HG03439 (cell line): ENCODE data around the gene BTG1.

Source experiments
- ATAC-seq: cut with Tn5 transposase; IDR thresholded peaks from one replicate; pipeline ENCODE4 v1.9.1; 2021; ENCODE audit warnings: mild to moderate bottlenecking, moderate library complexity; ENCODE audit not compliant: unreplicated experiment

Gene BTG1, protein sequence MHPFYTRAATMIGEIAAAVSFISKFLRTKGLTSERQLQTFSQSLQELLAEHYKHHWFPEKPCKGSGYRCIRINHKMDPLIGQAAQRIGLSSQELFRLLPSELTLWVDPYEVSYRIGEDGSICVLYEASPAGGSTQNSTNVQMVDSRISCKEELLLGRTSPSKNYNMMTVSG

DNA sequence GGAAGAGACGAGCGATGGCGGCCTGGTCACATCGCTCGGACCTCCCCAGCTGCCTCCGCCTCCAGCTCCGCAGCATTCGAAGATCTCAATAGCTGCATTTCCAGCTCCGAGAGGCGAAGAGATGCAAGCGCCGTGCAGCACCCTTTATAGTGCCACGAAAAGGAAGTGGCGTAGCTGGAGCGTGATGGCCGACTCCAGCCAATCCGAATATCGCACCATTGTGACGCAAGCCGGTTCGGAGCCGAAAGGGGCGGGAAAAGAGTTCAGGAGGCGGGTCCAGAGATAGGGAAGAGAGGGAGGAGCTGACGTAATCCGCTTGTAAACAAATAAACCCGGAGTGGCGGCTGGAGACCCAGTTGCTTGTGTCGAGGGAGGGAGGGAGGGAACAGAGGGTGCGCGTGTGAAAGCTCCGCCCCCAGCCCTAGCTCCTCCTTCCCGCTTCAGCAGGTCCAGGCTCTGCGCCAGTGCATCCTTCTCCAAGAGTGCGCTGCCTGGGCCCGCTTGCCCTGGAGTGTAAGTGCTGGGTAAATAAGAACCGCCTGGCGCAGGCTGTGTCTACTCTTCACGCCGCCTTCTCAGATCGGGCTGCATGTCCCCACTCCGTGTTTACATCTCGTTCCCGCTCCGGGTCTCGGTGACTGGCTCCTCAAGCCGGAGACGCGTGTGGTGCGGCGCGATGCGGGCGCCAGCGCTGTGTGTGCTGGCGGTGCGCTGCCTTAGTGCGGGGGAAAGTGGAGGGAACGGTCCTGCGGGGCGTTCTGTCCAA, at the start of gene BTG1:
Gene BTG1 (minus strand): TSS at position 116 of the 766 bp plus-strand sequence. CDS start 311 bp downstream, outside the sequence.
- ATAC-seq: peak; percentile 74

- no peak for ATAC-seq
These were observed 48.9 kb upstream of the BTG1 start for GRCh38 chr12:92194561-92194960.

GRCh38 chr12:92193846-92194245, 48.2 kb upstream of the BTG1 start:
- ATAC-seq: no peak

DNA sequence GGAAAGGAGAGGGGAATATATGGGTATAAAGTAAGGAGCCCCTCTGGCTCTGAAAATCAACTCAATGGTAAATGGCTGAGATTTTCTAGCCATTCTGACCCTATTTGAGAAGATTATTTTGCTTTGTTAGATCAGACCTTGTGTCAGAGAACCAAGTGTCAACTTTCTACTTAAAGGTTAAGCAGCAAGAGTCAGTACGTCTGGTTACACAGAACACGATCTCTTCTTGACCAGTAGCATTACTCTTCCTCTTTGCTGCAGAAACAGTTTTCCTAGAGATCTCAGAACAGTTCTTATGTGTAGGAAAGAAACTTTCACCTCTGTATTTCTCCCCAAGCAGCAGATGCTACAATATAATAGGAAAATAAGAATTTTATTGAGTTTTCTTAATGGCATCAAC, 47.4 kb upstream of the BTG1 start:
- ATAC-seq: no peak

DNA sequence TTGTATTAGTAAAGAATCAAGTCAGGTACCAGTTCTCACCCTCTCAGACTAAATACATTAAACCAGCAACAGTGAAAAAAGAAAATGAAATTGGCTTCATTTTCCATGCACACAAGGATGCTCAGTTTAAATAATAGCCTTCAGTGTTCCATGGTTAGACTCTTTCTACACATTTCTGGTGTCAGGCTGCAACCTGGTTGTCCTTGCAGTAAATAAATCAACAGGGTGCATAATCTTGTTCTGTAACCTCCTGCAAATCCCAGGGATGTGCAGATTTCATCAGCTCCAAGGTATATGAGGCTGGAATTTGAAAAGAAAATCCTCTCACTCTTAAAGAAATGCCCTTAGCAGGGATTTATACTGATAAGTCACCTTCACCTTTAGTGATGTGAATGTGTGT, 46.7 kb upstream of the BTG1 start:
- no peak for ATAC-seq

- ATAC-seq: no peak
These were observed 45.4 kb upstream of the BTG1 start for GRCh38 chr12:92191061-92191460.

DNA sequence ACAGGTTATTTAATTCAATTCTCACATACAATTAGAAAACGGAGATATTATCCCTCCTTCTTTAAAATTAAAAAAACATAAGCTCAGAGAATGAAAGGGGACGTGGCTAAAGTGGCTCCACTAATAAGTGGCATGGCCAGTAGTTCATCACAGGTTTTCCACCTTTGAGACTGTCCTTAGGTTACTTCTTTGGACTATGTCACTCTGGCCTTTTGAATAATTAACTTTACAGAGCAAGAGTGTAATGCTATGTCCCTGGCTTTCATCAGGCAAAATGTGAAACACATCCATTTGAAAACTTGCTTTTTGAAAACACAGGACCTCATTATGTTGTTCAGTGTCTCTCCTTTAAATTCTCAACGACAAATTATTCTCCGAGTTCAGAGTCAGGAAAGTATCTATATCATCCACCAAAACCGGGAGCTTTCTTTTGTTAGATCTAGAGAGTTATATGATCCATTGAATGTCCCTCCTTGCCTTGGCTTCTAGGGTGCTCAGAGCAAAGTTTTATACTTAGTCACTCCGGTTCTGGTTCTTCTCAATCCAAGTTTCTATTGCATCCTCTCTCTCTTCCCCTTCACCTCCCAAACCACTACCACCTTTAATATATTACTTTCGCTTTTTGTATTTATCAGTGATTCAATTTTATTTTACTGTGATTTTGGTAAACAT, 43.0 kb upstream of the BTG1 start:
- no peak for ATAC-seq

GRCh38 chr12:92186038-92186470, 40.4 kb upstream of the BTG1 start:
- ATAC-seq: no peak

DNA sequence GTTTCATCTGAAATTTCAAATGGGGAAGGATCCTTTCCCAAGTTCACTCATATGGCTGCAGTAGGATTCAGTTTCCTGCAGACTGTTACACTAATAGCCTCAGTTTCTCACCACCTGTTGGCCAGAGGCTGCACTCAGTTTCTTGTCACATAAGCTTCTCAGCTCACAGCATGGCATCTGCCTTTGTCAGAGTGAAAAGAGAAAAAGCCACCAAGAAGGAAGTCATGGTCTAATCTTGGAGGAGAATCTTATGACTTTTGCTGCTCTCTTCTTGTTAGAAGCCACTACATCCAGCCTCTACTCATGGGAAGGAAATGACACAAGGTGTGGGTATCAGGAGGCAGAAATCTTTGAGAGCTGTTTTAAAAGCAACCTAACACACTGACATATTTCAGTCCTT, 39.4 kb upstream of the BTG1 start:
- peak; percentile 59 for ATAC-seq

- ATAC-seq: no peak
These were observed 37.9 kb upstream of the BTG1 start for GRCh38 chr12:92183575-92183974.

- no peak for ATAC-seq
These were observed 32.7 kb upstream of the BTG1 start for GRCh38 chr12:92178340-92178739.

- ATAC-seq: no peak
These were observed 31.0 kb upstream of the BTG1 start for GRCh38 chr12:92176646-92177045.

- ATAC-seq: no peak
These were observed 30.3 kb upstream of the BTG1 start for GRCh38 chr12:92175961-92176360.

DNA sequence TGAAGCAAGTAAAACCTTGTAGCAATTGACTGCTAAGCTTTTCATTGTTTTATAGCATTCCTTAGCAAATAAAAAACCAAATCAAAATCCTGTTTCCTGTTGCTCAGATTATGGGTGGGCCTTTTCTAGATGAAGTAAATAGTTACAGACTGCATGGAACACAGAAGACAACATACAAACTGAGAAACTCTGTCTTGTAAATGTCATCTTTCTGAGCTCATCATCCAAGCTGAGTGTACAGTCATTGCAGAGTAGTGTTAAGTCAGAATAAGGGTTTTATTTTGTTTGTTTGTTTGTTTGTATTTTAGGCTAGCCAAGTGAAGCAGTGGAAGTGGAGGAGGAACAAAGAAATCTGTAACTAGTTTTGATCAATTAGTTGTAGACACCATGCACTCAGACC, 24.4 kb upstream of the BTG1 start:
- no peak for ATAC-seq

DNA sequence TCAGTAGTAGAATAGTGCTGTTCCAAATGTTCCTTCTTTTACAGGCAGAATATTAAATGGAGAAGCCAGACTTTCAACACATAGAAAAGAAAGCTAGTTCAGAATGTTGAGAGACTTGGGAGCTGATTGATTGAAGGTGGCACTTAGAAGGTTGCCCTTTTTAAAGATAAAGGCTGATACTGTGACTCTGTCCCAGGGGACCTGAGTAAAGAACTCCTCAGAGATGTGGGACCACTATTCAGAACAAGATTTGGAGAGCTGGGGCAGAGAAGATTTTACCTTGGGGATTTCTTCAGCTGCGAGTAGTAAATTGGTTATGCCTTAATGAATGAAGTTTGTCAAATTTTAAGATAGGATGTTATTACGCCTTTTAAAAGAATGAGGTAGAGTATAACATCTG, 21.4 kb upstream of the BTG1 start:
- ATAC-seq: no peak

DNA sequence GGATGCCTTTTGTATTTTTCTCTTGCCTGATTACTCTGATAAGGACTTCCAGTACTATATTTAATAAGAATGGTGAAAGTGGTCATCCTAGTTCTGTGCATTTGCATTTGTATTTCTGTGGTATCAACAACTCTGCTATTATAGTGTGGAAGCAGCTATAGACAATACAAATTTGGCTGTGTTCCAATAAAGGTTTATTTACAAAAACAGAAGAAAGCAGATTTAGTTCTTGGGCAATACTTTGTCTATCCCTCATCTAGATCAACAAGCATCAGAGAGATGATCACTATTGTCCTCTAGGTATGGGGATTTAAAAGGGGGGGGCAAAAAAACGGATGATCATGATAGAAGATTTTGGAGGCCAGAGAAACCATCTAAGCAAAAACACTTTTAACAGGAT, 19.1 kb upstream of the BTG1 start:
- ATAC-seq: no peak

GRCh38 chr12:92162079-92162478, 16.4 kb upstream of the BTG1 start:
- ATAC-seq: no peak

DNA sequence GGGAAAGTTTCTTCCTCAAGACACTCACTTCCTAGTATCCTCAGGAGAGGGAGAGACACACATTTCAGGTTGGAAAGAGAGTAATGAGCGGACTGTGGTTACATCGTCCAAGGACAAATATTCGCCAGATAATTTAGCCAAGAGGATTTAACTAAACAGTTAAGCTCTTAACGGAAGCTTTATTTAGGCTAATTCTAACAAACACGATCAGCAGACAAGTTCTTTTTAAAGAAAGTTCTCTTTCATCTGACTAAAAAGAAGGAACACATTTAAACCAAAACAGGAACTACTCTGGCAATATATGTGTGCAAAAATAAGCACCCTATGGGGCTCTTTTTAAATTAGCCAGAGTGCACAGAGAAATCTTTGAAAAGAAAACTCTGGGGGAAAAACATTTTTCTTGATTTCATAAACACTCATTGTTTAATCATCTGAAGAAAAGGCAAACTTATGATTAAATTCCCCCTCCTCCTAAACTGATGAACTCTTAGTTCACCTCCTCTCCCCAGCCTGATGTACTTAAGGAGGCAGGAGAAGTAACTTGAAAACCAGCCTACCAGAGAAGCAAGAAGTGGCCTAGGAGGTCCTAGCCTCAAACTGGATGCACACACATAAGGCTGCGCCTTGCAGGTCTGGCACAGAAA, 13.3 kb upstream of the BTG1 start:
- ATAC-seq: no peak

- ATAC-seq: no peak
These were observed 11.2 kb upstream of the BTG1 start for GRCh38 chr12:92156704-92157395.

DNA sequence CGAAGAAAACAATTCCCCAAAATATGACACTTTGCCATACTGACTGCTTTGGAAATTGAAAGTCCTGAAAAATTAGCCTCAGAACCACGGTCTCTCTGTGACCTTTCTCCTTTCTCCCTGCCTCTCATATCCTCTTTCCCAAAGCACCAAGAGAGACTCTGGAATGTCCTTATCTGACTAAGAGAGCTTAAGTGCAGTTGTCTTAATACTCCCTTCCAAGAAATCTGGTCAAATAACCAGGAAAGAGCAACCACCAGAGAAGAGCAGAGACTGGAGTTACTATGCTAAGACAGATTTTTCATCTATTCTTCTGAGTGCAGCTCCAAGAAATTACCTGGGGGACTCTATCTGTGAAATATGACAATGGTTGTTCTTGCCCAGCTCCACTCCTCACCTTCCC, 10.5 kb upstream of the BTG1 start:
- no peak for ATAC-seq

DNA sequence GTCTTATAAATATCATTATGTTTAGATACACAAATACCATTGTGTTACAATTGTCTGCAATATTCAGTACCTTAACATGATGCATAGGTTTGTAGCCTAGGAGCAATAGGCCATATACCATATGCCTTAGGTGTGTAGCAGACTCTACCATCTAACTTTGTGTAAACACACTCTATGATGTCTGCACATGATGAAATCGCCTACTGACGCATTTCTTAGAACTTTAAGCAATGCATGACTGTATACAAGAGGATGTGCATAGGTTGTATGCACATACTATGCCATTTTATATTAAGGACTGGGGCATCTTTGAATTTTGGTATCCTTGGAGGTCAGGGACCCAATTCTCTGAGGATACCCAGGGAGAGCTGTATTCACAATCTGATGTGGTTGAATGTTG, 10.1 kb upstream of the BTG1 start:
- no peak for ATAC-seq
